NCI-H128 (cell line): ENCODE data around the gene NFKBIB.
"Not testable (repeated sequence)": the region's sequence is repeated elsewhere in the genome, so short reads cannot be mapped to it uniquely, and the experiment has no call there.

ENCODE experiments used
- DNase-seq: peaks from one replicate; lab custom pipeline; 2025; ENCODE audit not compliant: unreplicated experiment; lab: John Stamatoyannopoulos, UW

The NFKBIB gene

DNA sequence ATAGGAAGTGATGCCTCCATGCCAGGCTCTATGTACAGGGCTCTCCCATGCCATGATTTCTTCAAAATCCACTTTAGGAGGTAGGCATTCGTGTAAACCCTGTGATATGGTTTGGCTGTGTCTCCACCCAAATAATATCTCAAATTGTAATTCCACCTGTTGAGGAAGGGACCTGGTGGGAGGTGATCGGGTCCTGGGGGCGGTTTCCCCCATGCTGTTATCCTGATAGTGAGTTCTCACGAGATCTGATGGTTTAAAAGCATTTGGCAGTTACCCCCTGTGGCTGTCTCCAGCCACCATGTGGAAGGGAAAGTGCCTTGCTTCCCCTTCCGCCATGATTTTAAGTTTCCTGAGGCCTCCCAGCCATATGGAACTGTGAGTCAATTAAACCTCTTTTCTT lies 22.7 kb downstream of the NFKBIB start:
- no peak for DNase-seq

DNA sequence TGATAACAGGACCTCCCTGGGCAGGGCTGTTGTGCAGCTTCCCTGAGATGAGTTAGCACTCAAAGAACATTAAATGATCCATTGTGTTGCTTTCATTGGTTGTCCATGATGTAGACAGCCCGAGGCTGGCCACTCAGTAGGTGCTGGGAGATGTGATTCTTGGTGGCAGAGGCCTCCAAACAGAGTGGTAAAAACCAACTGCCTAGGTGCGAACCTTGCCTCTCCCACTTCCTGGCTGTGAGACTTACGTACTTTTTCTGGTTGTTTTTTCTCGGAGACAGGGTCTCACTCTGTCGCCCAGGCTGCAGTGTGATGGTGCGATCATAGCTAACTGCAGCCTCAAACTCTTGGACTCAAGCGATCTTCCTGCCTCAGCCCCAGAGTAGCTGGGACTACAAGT lies 24.6 kb downstream of the NFKBIB start:
- DNase-seq: no peak

DNA sequence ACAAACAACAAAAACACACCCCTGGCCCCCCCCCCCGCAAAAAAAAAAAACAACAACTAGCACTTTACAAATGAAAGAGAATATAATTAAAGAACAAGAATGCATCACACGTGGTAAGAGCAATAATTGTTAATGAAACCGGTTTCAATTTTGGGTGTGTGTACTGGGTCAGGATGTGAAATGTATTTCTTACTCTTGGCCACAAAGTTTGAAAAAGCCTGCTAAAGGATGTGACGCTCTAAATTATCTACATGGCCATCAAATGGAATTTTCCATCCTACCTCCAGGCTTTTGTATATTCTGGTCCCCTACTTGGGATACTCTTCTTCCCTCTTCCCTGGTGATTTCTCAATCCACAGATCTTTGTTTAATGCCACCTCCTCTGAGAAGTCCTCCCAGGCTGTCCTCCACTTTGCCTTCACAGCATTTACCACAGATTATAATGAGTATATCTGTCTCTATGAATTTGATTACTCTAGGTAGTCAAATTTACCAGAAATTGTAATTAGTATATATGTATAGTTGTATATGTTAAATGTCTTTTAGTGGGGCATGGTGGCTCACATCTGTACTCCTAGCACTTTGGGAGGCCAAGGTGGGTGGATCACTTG lies 28.7 kb downstream of the NFKBIB start:
- no peak for DNase-seq

DNA sequence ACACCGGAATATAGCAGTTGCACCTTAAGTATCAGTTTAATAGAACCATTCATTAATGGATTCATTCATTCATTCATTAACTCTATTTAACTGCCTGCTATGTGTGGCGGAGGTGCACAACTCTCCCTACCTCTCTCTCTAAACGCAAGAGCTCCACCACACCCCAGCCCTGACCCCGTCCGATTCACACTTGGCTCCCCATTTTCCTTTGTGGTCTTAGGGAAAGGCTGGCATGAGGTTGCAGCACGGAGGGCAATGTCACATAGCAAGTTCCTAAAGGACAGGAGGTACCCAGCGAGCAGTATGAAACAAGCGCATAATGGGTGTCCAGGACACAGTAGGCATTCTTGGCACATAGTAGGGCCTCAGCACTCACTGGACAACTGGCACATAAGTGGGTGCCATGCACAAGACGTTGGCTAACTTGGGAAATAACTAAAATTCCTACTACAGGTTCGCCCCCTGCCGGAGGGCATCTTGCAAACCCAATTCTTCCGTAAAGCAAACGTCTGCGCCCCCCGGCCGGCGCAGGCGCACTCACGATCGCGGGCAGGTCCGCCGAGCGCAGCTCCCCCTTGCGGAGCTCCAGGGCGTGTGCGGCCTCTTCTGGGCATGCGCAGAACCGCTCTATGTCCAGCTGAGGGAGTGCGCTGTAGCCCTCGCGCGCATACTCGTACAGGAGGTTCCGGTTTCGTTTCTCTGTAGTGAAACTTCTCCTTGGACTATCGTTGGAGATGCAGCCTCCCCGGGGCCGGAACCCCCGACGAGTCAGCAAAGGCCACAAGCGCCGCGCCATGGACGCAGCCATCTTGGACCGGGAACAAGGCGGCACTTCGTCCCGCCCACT lies 30.4 kb downstream of the NFKBIB start, which contains the start of gene SARS2:
TSS of gene SARS2 (minus strand) at position 835 of the 847 bp plus-strand sequence. CDS start at position 808, 27 bp downstream.
- peak; percentile 88 for DNase-seq

DNA sequence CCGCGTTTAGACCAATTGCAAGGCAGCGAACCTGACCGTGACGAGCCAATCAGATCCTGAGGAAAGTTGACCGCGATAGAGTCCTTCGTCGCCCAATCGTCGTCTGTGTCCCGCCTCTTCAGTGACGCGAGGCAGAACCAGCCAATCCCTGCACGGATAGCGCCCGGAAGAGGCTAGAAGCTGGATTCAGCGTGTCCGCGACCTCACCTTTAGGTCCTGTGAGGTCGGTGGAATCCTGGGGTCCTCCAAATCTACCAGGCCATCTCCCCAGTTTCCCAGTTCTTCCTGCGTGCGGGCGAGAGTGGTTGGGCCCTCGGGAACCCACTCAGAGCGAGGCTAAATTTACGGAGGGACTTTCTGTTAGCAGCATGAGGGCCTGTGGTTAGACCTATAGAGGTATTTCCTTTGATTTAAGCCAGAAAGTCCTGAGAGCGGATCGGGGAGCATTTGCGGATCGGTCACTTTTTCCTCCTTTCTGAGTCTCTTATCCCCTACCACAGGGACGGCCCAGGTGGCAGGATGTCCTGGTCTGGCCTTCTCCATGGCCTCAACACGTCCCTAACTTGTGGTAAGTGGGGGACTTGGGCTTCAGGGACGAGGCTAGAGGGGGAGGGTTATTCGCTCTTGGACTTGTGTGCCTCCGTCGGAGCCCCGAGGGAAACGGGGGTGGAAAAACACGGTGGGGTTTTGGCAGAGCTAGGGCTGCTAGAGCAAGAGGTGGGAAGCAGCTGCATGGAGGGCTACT lies 31.2 kb downstream of the NFKBIB start, which contains the start of gene MRPS12:
TSS of gene MRPS12 (plus strand) at position 169 of the 745 bp plus-strand sequence. CDS start at position 520, 351 bp downstream.
- DNase-seq: peak; percentile 98

DNA sequence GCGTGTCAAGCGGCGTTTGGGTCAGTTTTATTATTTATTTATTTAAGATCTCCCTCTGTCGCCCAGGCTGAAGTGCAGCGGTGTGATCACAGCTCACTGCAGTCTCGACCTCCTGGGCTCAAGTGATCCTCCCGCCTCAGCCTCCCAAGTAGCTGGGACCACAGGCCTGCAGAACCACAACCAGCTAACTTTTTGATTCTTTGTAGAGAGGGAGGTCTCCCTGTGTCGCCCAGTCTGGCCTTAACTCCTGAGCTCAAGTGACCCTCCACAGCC lies 31.7 kb downstream of the NFKBIB start:
- no peak for DNase-seq

DNA sequence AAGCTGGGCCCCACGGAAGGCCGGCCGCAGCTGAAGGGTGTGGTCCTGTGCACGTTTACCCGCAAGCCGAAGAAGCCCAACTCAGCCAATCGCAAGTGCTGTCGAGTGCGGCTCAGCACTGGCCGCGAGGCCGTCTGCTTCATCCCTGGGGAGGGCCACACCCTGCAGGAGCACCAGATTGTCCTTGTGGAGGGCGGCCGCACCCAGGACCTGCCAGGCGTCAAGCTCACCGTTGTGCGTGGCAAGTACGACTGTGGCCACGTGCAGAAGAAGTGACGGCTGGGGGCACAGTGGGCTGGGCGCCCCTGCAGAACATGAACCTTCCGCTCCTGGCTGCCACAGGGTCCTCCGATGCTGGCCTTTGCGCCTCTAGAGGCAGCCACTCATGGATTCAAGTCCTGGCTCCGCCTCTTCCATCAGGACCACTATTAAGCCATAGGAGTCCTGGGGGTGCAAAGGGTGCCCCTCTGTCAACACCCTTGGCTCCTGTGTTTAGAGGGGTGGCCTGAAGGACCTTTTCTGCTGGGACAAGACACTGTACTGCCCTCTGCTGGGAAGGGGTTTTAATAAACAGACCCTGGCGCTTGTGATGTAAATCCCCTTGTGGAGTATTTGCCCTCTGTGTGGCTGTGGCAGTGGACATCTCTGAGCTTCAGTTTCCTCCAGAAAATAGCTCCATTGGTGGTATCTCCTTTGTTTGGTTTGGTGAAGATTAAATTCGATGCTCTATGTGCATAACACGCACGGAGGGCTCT lies 32.8 kb downstream of the NFKBIB start:
- no peak for DNase-seq

DNA sequence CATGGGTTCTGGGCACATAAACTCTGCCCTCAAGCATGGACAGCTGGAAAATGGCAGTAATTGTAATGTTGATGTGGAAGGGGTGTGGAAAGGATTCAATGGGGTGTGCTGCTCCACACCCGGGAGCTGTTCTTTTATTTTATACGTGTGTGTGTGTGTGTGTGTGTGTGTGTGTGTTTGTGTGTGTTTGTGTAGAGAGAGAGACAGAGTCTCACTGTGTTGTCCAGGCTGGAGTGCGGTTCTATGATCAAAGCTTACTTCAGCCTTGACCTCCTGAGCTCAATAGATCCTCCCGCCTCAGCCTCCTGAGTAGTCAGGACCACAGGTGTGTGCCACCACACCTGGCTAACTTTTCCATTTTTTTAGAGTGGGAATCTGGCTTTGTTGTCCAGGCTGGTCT lies 33.8 kb downstream of the NFKBIB start:
- DNase-seq: no peak

DNA sequence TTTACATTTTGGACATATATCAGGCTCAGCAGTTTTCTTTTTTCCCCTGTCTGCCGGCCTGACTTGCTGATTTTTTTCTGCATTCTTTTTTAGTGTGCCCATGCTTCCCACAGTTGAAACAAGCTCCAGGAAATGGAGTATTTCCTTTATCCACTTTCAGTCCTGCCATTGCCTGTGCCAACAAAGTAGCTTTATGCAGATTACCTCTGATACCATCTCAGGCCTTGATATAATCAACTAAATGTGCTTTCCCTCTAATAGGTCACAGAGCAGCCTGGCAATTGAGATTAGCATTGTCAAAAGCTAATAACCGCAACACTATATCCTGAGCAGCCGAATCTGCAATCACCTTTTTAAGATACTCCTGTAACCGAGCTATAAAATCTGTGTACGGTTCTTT lies 40.2 kb downstream of the NFKBIB start:
- DNase-seq: no peak

DNA sequence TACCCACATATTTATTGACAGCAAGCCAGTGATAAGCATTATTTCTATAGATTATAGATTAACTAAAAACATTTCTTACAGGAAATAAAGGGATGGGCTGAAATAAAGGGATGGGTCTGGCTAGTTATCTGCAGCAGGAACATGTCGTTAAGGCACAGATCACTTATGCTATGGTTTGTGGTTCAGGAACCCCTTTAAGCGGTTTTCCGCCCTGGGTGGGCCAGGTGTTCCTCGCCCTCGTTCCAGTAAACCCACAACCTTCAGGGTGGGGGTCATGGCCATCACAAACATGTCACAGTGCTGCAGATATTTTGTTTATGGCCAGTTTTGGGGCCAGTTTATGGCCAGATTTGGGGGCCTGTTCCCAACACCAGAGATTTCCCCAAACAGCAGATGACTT lies 41.7 kb downstream of the NFKBIB start:
- not testable (repeated sequence) for DNase-seq

DNA sequence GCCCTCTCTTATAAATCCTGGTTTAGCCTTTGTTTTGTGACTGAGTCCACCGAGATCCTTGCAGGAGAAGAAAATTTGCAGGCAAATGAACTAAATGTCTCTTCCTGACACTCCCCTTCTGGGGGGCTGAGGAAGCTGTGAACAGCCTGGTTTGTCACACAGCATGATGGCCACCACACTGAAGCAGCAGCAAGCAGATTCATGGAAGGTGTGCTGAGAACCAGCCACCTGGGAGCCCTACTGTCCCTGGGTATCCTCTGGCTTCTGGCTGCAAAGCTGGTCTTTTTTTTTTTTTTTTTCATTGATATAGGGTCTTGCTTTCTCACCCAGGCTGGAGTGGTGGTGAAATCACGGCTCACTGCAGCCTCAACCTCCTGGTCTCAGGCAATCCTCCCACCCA lies 42.2 kb downstream of the NFKBIB start:
- no peak for DNase-seq

DNA sequence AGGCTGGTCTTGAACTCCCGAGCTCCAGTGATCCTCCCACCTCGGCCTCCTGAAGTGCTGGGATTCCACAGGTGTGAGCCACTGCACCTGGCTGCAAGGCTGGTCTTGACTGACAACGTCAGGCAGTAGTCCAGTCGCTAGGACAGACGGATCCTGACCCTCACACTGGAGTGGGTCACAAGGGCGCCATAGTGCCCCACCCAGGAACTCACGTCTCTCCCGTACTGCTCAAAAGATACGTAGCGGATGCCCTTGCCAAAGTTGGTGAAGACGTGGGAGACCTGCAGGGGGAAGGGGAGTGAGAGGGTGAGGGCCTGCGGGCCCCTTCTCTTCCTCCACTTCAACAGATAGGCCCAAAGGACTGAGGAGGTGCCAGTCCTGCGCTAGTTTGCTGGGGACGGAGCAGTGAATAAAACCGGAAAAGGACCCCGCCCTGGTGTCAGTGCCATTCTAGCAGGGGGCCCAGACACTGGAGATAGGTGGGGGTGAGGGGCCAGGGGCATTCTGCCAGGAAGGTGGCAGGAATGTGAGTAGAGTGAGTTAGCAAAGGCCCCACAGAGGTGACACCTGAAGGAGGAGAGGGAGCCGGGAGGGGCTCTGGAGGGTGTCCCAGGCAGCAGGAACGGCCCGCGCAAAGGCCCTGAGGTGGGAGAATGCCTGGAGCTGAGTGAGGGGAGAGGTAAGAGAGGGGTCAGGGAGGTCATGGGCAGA lies 42.9 kb downstream of the NFKBIB start:
- DNase-seq: no peak

DNA sequence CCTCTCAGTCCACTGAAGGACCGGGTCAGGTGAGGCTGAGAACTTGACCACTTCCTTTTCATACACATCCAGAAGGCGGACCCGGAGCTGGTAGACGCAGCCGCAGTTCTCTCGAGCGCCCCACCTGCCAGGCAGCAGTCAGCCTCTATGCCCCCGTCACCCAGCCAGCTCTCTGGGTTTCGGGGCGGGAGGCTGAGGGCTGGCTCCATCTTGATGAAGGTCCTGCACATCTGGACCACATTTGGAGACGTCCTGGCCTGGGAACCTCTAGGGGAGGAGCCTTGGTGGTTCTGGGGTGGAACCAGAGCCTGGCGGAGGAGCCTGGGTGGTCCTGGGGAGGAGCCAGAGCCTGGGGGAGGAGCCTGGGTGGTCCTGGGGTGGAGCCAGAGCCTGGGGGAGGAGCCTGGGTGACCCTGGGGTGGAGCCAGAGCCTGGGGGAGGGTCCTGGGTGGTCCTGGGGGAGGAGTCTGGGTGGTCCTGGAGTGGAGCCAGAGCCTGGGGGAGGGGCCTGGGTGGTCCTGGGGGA lies 45.3 kb downstream of the NFKBIB start:
- DNase-seq: no peak

DNA sequence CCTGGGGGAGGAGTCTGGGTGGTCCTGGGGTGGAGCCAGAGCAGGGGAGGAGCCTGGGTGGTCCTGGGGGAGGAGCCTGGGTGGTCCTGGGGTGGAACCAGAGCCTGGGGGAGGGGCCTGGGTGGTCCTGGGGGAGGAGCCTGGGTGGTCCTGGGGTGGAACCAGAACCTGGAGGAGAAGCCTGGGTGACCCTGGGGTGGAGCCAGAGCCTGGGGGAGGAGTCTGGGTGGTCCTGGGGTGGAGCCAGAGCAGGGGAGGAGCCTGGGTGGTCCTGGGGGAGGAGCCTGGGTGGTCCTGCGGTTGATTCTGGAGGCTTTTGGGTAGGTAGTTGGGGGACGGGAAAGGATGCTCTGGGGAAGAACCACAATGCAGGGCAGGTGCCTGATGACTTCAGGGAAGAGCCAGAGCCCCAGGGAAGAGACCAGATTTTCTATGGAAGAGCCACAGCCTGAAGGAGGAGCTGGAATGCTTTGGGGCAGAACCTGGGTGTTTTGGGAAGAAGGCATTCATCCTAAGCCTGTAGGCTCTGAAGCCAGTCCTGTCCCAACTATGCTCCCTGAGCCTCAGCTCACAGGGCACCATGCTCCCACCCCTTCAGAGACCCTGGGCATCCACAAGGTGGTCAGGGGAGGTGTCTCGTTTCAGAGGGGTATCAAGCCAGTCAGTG lies 45.9 kb downstream of the NFKBIB start:
- no peak for DNase-seq

DNA sequence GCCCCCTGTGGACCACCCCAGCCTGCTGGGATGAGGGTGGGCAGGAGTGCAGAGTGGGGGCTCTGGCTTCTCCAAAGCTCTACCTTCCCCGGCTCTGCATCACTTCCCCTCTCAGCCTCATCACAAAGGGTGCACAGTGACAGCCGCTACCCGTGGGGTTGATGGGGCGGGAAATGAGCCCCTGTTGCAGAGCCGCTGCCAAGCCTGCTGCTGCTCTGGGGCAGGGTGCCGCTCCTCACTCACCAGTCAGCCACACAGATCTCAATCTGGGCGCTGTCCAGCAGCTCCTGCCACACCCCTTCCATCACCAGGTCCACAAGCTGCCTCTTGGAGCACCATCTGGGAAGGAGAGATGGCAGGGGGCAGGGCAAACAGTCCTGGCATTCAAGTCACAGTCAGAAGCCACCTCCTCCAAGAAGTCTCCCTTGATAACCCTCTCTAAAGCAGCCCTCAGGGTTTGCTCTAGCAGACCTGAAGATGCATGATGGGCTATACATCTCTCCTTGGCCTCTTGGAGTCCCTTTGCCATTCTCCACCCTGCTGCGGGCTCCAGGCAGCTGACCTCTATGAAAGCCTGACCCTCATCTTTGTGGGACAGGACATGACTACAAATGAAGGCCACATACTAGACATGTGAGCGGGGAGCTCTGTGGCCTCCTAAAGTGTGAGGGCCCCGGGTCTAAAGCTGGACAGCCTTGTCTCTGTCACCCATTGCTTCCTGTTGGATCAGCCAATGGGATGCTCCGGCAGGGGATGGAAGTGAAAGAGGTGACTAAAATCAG lies 46.7 kb downstream of the NFKBIB start:
- DNase-seq: no peak

DNA sequence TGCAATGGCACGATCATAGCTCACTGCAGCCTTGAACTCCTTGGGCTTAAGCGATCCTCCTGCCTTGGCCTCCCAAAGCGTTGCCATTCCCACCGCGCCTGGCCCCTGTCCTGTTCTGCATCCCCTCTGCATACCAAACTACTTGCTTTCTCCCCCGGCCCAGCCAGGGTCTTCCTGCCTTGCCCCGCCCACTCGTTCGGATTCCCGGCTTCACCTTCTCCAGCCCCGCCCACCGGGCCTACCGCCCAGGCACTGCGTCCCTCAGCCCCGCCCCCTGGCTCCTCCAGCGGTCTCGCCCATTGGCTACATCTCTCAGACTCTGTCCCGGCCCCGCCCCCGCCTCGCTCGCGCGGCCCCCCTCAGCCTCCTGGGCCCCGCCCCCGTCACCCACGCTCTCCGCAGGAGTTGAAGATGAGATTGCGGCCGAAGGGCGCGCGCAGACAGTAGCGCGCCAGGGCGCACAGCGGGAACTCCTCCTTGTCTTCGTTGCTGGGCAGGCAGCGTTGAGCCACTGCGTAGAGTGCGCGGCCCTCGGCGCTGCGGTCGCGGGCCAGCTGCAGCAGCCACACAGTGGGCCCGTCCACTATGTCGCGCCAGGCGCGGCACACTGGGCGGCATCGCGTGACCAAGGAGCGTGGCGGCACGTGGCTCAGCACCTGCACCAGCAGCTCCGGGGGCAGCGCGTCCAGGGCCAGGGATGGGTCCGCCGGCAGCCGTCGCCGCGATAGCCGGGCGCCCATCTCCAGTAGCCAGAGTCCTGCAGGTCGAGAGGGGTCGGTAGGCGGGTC lies 50.0 kb downstream of the NFKBIB start:
- no peak for DNase-seq

DNA sequence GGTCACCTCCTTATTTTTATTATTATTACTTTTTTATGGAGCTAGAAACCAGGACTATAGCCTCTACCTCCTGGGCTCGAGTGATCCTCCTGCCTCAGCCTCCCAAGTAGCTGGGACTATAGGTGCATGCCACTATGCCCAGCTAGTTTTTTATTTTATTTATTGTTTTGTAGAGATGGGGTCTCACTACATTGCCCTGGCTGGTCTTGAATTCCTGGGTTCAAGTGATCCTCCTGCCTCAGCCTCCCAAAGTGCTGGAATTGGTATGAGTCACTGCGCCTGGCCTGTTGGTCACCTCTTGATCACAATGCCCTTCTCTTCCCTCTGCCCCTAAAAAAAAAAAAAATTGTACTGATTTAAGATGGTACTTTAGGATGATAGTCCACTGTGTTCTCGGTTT lies 51.4 kb downstream of the NFKBIB start:
- no peak for DNase-seq
